ENCODE data around the gene SLC7A14.

DNA sequence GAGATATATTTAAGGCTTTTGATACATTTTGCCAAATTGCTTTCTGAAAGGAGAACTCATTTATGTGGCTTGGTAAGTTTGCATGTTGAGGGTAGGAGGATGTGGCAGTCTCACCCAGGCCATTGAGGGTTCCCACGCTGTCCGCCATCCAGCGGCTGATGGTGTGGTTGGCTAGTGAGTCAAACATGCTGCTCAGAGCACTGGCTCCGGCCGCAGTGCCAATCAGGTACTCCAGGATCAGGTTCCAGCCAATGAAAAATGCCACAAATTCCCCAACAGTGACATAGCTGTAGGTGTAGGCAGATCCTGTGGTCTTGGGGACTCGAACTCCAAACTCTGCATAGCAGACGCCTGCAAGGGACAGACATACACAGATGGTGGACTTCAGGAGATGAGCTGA is 84.9 kb downstream of the SLC7A14 start:
- TF ChIP-seq, protein P1, sequence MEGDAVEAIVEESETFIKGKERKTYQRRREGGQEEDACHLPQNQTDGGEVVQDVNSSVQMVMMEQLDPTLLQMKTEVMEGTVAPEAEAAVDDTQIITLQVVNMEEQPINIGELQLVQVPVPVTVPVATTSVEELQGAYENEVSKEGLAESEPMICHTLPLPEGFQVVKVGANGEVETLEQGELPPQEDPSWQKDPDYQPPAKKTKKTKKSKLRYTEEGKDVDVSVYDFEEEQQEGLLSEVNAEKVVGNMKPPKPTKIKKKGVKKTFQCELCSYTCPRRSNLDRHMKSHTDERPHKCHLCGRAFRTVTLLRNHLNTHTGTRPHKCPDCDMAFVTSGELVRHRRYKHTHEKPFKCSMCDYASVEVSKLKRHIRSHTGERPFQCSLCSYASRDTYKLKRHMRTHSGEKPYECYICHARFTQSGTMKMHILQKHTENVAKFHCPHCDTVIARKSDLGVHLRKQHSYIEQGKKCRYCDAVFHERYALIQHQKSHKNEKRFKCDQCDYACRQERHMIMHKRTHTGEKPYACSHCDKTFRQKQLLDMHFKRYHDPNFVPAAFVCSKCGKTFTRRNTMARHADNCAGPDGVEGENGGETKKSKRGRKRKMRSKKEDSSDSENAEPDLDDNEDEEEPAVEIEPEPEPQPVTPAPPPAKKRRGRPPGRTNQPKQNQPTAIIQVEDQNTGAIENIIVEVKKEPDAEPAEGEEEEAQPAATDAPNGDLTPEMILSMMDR (conservative IDR thresholded peaks at IDR 0.05; ENCODE audit: low read depth, low read length), result no peak
- TF ChIP-seq RFX5 (IDR thresholded peaks at IDR 0.05; ENCODE audit: low read depth, low read length) (no peak), POLR2A (IDR thresholded peaks at IDR 0.05; ENCODE audit: low read depth, low read length) (no peak), RAD21 (IDR thresholded peaks at IDR 0.05; ENCODE audit: low read length) (no peak), MAZ (IDR thresholded peaks at IDR 0.05; ENCODE audit: borderline replicate concordance, low read depth, low read length) (no peak), MXI1 (IDR thresholded peaks at IDR 0.05; ENCODE audit: borderline replicate concordance, low read depth, low read length) (no peak), CEBPB (IDR thresholded peaks at IDR 0.05; ENCODE audit: low read depth, low read length) (no peak), CHD1 (IDR thresholded peaks at IDR 0.05; ENCODE audit: low read depth, low read length) (no peak)
- TF ChIP-seq, protein P2, sequence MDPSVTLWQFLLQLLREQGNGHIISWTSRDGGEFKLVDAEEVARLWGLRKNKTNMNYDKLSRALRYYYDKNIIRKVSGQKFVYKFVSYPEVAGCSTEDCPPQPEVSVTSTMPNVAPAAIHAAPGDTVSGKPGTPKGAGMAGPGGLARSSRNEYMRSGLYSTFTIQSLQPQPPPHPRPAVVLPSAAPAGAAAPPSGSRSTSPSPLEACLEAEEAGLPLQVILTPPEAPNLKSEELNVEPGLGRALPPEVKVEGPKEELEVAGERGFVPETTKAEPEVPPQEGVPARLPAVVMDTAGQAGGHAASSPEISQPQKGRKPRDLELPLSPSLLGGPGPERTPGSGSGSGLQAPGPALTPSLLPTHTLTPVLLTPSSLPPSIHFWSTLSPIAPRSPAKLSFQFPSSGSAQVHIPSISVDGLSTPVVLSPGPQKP (IDR thresholded peaks at IDR 0.05; ENCODE audit: borderline replicate concordance, low read depth, low read length), result no peak

All from IMR-90 (cell line).